Upper lobe of left lung (tissue), 4 donors: ENCODE measurements around the gene CBLB.

Source experiments
- CTCF ChIP-seq, 6 experiments: fragments of 450-650 bp in 4 of 6; fragments of 200-600 bp in 2 of 6; sonication (generic) in 2 of 6; IDR thresholded peaks; one replicate each; pipeline ENCODE4 v1.5.1; 2016 to 2019; ENCODE audit warnings: antibody characterized with exemption in 6 of 6
- EP300 ChIP-seq, 4 donors: sonication (generic); formaldehyde crosslinking; IDR thresholded peaks; one replicate each; pipeline ENCODE4 v1.5.1; 2017; ENCODE audit warnings: antibody characterized with exemption in 4 of 4, control low read depth in 2 of 4
- POLR2A ChIP-seq, 4 donors: fragments of 450-650 bp; IDR thresholded peaks; one replicate each; pipeline ENCODE4 v1.5.1; 2016 to 2017; ENCODE audit warnings: antibody characterized with exemption in 4 of 4, mild to moderate bottlenecking in 2 of 4

GRCh38 chr3:105772635-105773034 lies 96.2 kb downstream of the CBLB start:
- no peak for TF ChIP-seq CTCF (IDR thresholded peaks at IDR 0.05)
- no peak for TF ChIP-seq POLR2A (IDR thresholded peaks at IDR 0.05)
- no peak for TF ChIP-seq EP300 (IDR thresholded peaks at IDR 0.05)
